H9 (cell line): ENCODE measurements around the gene ANO6. TPM values are rescaled to one million over a fixed set of nuclear protein-coding genes. Genes with fewer than 3 reads are reported as not detected.

Experiments used
- DNase-seq: peaks from one replicate; pipeline ENCODE4 v3.0.0-alpha.2; 2017
- H2AFZ ChIP-seq: one replicate; pipeline ENCODE4 v1.6.1; 2013; ENCODE audit warnings: mild to moderate bottlenecking, low read length, control low read depth, moderate library complexity
- H2AK5ac ChIP-seq: 2 replicates; pipeline ENCODE4 v1.6.1; 2013; ENCODE audit warnings: low read length, control low read depth, mixed read lengths; ENCODE audit not compliant: insufficient read length
- H2BK120ac ChIP-seq: one replicate; pipeline ENCODE4 v1.6.1; 2013; ENCODE audit warnings: low read depth, mild to moderate bottlenecking, low read length, control low read depth, inconsistent platforms; ENCODE audit not compliant: poor library complexity, severe bottlenecking
- H2BK12ac ChIP-seq: 2 replicates; pipeline ENCODE4 v1.6.1; 2013; ENCODE audit warnings: low read length, control low read depth, mixed read lengths, low read depth; ENCODE audit not compliant: insufficient read length
- H2BK15ac ChIP-seq: 2 replicates; pipeline ENCODE4 v1.6.1; 2013; ENCODE audit warnings: low read depth, low read length, control low read depth
- H2BK20ac ChIP-seq: one replicate; pipeline ENCODE4 v1.6.1; 2013; ENCODE audit warnings: low read depth, mild to moderate bottlenecking, low read length, control low read depth, inconsistent platforms; ENCODE audit not compliant: poor library complexity, severe bottlenecking
- H2BK5ac ChIP-seq: 2 replicates; pipeline ENCODE4 v1.6.1; 2013; ENCODE audit warnings: low read length, control low read depth, mixed read lengths; ENCODE audit not compliant: insufficient read length
- H3K14ac ChIP-seq: 2 replicates; pipeline ENCODE4 v1.6.1; 2013; ENCODE audit warnings: low read length, control low read depth; ENCODE audit not compliant: insufficient read depth
- H3K18ac ChIP-seq: 2 replicates; pipeline ENCODE4 v1.6.1; 2013; ENCODE audit warnings: low read depth, mild to moderate bottlenecking, mixed read lengths, low read length, control low read depth; ENCODE audit not compliant: insufficient read length
- H3K23ac ChIP-seq: 2 replicates; pipeline ENCODE4 v1.6.1; 2013; ENCODE audit warnings: low read length, control low read depth, mixed read lengths, low read depth; ENCODE audit not compliant: insufficient read length
- H3K23me2 ChIP-seq: 2 replicates; pipeline ENCODE4 v1.6.1; 2013; ENCODE audit warnings: low read depth, mild to moderate bottlenecking, mixed read lengths, low read length, control low read depth; ENCODE audit not compliant: insufficient read length, poor library complexity, severe bottlenecking
- H3K27ac ChIP-seq: 2 replicates; pipeline ENCODE4 v1.5.1; 2013; ENCODE audit warnings: low read length, control low read depth, mixed read lengths, low read depth; ENCODE audit not compliant: insufficient read length
- H3K27me3 ChIP-seq: 2 replicates; pipeline ENCODE4 v1.6.1; 2013; ENCODE audit warnings: low read length, control low read depth, inconsistent platforms; ENCODE audit not compliant: insufficient read depth
- H3K4ac ChIP-seq: 2 replicates; pipeline ENCODE4 v1.6.1; 2013; ENCODE audit warnings: low read depth, mild to moderate bottlenecking, control low read depth, inconsistent platforms, low read length, moderate library complexity
- H3K4me1 ChIP-seq: 2 replicates; pipeline ENCODE4 v1.6.1; 2013; ENCODE audit warnings: low read length, control low read depth, inconsistent platforms; ENCODE audit not compliant: insufficient read depth
- H3K4me2 ChIP-seq: 2 replicates; pipeline ENCODE4 v1.6.1; 2013; ENCODE audit warnings: low read length, control low read depth, mixed read lengths; ENCODE audit not compliant: insufficient read length, insufficient read depth
- H3K56ac ChIP-seq: 2 replicates; pipeline ENCODE4 v1.6.1; 2013; ENCODE audit warnings: low read depth, mild to moderate bottlenecking, mixed read lengths, low read length, control low read depth; ENCODE audit not compliant: insufficient read length
- H3K79me1 ChIP-seq: 2 replicates; pipeline ENCODE4 v1.6.1; 2013; ENCODE audit warnings: low read depth, mild to moderate bottlenecking, moderate library complexity, low read length, control low read depth, inconsistent platforms; ENCODE audit not compliant: insufficient read depth, poor library complexity, severe bottlenecking
- H3K79me2 ChIP-seq: 2 replicates; pipeline ENCODE4 v1.6.1; 2013; ENCODE audit warnings: low read length, control low read depth, inconsistent platforms; ENCODE audit not compliant: insufficient read depth
- H3K9ac ChIP-seq: 2 replicates; pipeline ENCODE4 v1.6.1; 2013; ENCODE audit warnings: low read length, control low read depth, mixed read lengths; ENCODE audit not compliant: insufficient read length; ENCODE audit errors: extremely low read depth
- H3K9me3 ChIP-seq: one replicate; pipeline ENCODE4 v1.6.1; 2013; ENCODE audit warnings: low read depth, low read length, inconsistent platforms; ENCODE audit not compliant: control insufficient read depth
- H3T11ph ChIP-seq: one replicate; pipeline ENCODE4 v1.6.1; 2013; ENCODE audit warnings: mild to moderate bottlenecking, low read length, control low read depth, inconsistent platforms
- H4K20me1 ChIP-seq: one replicate; pipeline ENCODE4 v1.6.1; 2013; ENCODE audit not compliant: control insufficient read depth, insufficient read length, insufficient read depth
- H4K5ac ChIP-seq: 2 replicates; pipeline ENCODE4 v1.6.1; 2013; ENCODE audit warnings: low read depth, mild to moderate bottlenecking, mixed read lengths, low read length, control low read depth; ENCODE audit not compliant: insufficient read length
- H4K8ac ChIP-seq: replicated peaks from 2 replicates; pipeline ENCODE4 v1.6.1; 2013; ENCODE audit warnings: low read length, control low read depth, mixed read lengths, low read depth; ENCODE audit not compliant: insufficient read length
- H4K91ac ChIP-seq: 2 replicates; pipeline ENCODE4 v1.6.1; 2013; ENCODE audit warnings: low read depth, mild to moderate bottlenecking, moderate library complexity, mixed read lengths, low read length, control low read depth; ENCODE audit not compliant: insufficient read length
- H3K27ac Mint-ChIP-seq, 3 experiments: 2 replicates in 2 of 3; 3 replicates in 1 of 3; pipeline ENCODE4 v1.8.0; 2020 to 2021; ENCODE audit warnings: mixed read lengths in 3 of 3, mild to moderate bottlenecking in 1 of 3, moderate library complexity in 1 of 3
- H3K27me3 Mint-ChIP-seq: 2 replicates; pipeline ENCODE4 v1.8.0; 2021; ENCODE audit warnings: low read depth, mild to moderate bottlenecking, moderate library complexity, mixed read lengths
- H3K36me3 Mint-ChIP-seq, 3 experiments: 2 replicates in 2 of 3; 3 replicates in 1 of 3; pipeline ENCODE4 v1.8.0; 2020 to 2021; ENCODE audit warnings: low read depth in 3 of 3, mixed read lengths in 3 of 3; ENCODE audit not compliant: insufficient read depth in 1 of 3
- H3K4me1 Mint-ChIP-seq, 2 experiments: 2 replicates each; pipeline ENCODE4 v1.8.0; 2020; ENCODE audit warnings: mixed read lengths in 2 of 2
- H3K4me3 Mint-ChIP-seq, 2 experiments: 2 replicates in 1 of 2; 3 replicates in 1 of 2; pipeline ENCODE4 v1.8.0; 2020 to 2021; ENCODE audit warnings: mild to moderate bottlenecking in 2 of 2, mixed read lengths in 2 of 2, moderate library complexity in 1 of 2
- H3K9me3 Mint-ChIP-seq, 2 experiments: 2 replicates in 1 of 2; 3 replicates in 1 of 2; pipeline ENCODE4 v1.8.0; 2020; ENCODE audit warnings: mild to moderate bottlenecking in 2 of 2, mixed read lengths in 2 of 2, moderate library complexity in 1 of 2
- CTCF ChIP-seq: fragments of 200-600 bp; sonication (generic); conservative IDR thresholded peaks from 3 replicates; pipeline ENCODE4 v1.8.0; 2021; ENCODE audit warnings: antibody characterized with exemption, mild to moderate bottlenecking
- WGBS: extraction: QIAGEN DNeasy Blood & Tissue Kit; methylation state at CpG from one replicate; pipeline ENCODE4 v1.1.7; 2013; ENCODE audit warnings: missing lambda C conversion rate, low lambda C conversion rate, mixed read lengths; ENCODE audit not compliant: insufficient read length; ENCODE audit errors: extremely low coverage; 5-methylcytosine and 5-hydroxymethylcytosine counted together
- total RNA-seq: library from RNA; stranded (reverse); gene quantifications from 2 replicates; pipeline ENCODE4 v1.2.1, GENCODE V29; 2021

The ANO6 gene
- total RNA-seq, 1 experiment from 2014 or later = 24.3 TPM

GRCh38 chr12:45355730-45356129, 139.8 kb downstream of the ANO6 start:
- no peak overlapping the region for H3K9ac ChIP-seq
- Mint-ChIP-seq H3K4me1 (peaks cover 3 to 9% of the 10 kb centered on the region in 2 experiments; a peak in 3 of 4 replicates), H3K36me3 (peaks cover 17 to 40% (median 28%) of the 10 kb centered on the region in 3 experiments; a peak in 6 of 7 replicates), H3K9me3 (0 out of 5 replicates have a peak, but pooled peaks cover 0 to 2% of the 10 kb centered on the region in 2 experiments), H3K27ac (peak overlapping the region in 2 of 3 experiments; percentile 5 to 93; a peak in 3 of 7 replicates), H3K4me3 (no peak overlapping the region), H3K27me3 (no peaks in the 10 kb centered on the region)
- H2AK5ac ChIP-seq = no peak overlapping the region
- H2BK12ac ChIP-seq = no peak overlapping the region
- H3K27me3 ChIP-seq = no peaks in the 10 kb centered on the region
- H2BK20ac ChIP-seq = no peak overlapping the region
- no peaks in the 10 kb centered on the region for H4K20me1 ChIP-seq
- H3K79me1 ChIP-seq = no peaks in the 10 kb centered on the region
- TF ChIP-seq CTCF = no peak
- H2BK15ac ChIP-seq = no peak overlapping the region
- no peak overlapping the region for H2BK5ac ChIP-seq
- no peak overlapping the region for H3K4ac ChIP-seq
- no peaks in the 10 kb centered on the region for H3K79me2 ChIP-seq
- H3K27ac ChIP-seq = no peak overlapping the region
- H4K5ac ChIP-seq = no peak overlapping the region
- H2AFZ ChIP-seq = no peak overlapping the region
- no peak overlapping the region for H4K8ac ChIP-seq
- no peak overlapping the region for H4K91ac ChIP-seq
- no peak overlapping the region for H3T11ph ChIP-seq
- no peak for DNase-seq
- H3K23me2 ChIP-seq = no peaks in the 10 kb centered on the region
- no peak overlapping the region for H3K14ac ChIP-seq
- H3K23ac ChIP-seq = no peak overlapping the region
- H3K56ac ChIP-seq = no peak overlapping the region
- H3K9me3 ChIP-seq = peaks cover 2% of the 10 kb centered on the region
- H3K18ac ChIP-seq = no peak overlapping the region
- no CpG with 5 or more reads among the region's 3 CpGs for WGBS
- H2BK120ac ChIP-seq = no peak overlapping the region
- no peak overlapping the region for H3K4me2 ChIP-seq
- H3K4me1 ChIP-seq = peaks cover 6% of the 10 kb centered on the region
